NCI-H2227 (cell line): ENCODE results near the gene ADCY10.
A peak's percentile ranks its signal among the peaks of the same experiment; 100 is the strongest.
"Not testable (repeated sequence)": the region's sequence is repeated elsewhere in the genome, so short reads cannot be mapped to it uniquely, and the experiment has no call there.

ENCODE experiments used
- DNase-seq: peaks from one replicate; lab custom pipeline; 2025; ENCODE audit not compliant: unreplicated experiment; lab: John Stamatoyannopoulos, UW

The ADCY10 gene, protein sequence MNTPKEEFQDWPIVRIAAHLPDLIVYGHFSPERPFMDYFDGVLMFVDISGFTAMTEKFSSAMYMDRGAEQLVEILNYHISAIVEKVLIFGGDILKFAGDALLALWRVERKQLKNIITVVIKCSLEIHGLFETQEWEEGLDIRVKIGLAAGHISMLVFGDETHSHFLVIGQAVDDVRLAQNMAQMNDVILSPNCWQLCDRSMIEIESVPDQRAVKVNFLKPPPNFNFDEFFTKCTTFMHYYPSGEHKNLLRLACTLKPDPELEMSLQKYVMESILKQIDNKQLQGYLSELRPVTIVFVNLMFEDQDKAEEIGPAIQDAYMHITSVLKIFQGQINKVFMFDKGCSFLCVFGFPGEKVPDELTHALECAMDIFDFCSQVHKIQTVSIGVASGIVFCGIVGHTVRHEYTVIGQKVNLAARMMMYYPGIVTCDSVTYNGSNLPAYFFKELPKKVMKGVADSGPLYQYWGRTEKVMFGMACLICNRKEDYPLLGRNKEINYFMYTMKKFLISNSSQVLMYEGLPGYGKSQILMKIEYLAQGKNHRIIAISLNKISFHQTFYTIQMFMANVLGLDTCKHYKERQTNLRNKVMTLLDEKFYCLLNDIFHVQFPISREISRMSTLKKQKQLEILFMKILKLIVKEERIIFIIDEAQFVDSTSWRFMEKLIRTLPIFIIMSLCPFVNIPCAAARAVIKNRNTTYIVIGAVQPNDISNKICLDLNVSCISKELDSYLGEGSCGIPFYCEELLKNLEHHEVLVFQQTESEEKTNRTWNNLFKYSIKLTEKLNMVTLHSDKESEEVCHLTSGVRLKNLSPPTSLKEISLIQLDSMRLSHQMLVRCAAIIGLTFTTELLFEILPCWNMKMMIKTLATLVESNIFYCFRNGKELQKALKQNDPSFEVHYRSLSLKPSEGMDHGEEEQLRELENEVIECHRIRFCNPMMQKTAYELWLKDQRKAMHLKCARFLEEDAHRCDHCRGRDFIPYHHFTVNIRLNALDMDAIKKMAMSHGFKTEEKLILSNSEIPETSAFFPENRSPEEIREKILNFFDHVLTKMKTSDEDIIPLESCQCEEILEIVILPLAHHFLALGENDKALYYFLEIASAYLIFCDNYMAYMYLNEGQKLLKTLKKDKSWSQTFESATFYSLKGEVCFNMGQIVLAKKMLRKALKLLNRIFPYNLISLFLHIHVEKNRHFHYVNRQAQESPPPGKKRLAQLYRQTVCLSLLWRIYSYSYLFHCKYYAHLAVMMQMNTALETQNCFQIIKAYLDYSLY (N-terminal part only)

GRCh38 chr1:167913895-167914496 is at the start of gene ADCY10:
Gene ADCY10, minus strand, starts transcription at chr1:167914134. Its CDS starts 8,994 bp downstream, at chr1:167905140.
- DNase-seq: no peak

GRCh38 chr1:167957710-167958109 is 43.8 kb upstream of the ADCY10 start:
- no peak for DNase-seq

GRCh38 chr1:167955915-167956314 is 42.0 kb upstream of the ADCY10 start:
- DNase-seq: no peak

DNA sequence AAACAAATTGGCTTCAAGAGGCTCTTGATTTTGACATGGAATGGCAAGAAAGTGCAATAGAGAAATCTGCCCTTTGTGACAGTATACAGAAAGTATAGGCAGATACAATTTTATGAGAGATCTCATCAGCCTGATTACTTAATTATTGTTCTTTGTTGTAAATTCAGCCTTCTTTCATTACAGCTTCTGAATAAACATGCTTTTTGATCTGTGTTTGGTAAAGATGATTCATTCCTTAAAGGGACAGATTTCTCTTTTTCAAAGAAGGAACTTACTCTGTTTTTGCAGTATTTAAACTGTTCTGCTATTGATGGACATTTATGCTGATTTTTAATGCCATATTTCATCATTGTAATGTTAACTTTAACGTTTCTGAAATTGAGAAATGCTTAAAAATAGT is 36.6 kb upstream of the ADCY10 start:
- no peak for DNase-seq

- no peak for DNase-seq
Measured at GRCh38 chr1:167949785-167950184, 35.9 kb upstream of the ADCY10 start.

GRCh38 chr1:167947733-167948132 is 33.8 kb upstream of the ADCY10 start:
- DNase-seq: no peak

DNA sequence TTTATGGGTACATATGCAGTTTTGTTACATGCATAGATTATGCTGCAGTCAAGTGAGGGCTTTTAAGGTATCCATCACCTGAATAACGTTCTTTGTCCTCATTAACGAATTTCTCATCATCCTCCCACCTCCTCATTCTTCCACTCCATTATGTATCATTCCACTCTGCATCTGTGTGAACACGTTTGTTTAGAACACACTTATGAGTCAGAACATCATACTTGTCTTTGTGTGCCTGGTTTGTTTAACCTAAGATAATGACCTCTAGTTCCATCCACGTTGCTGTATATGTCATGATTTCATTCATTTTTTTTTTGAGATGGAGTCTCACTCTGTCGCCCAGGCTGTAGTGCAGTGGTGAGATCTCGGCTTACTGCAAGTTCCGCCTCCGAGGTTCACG is 29.6 kb upstream of the ADCY10 start:
- DNase-seq: no peak

DNA sequence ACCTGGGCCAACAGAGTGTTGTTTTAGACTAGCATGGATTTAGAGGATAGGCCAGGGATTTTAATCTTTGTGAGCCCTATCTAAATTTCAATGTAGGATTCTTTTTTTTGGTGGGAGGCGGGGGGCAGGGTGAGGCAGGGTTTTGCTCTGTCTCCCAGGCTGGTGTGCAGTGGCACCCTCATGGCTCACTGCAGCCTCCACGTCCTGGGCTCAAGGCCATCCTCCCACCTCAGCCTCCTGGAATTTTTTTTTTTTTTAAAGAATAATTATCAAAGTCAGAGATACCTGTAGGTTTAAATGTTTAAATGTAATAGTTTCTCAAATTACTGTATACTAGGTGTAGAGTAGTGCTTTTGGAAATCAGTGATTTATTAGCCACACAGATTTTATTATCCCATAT is 26.3 kb upstream of the ADCY10 start:
- no peak for DNase-seq

DNA sequence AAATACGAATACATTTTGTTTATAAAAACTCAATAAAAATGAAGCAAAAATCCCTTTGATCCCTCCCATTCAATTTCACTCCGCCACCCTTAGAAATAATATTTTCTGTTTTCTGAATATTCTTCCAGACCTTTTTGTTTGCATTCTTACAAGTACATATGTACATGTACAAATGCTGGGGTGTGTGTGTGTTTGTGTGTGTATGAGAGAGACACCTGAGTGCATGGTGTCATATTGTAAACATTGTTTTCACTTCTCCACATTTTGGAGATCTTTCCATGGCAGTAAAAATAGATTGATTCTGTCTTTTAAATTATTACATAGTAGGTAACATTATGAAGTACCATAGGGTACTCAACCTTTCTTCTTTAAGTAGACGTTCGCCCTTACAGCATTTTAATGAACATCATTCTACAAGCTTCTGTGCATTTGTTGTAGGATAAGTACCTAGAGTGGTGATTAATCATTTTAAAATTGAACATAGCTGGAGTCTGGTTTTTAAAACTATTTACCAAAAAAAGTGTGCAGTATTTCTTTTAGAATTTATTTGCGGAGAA is 24.2 kb upstream of the ADCY10 start:
- no peak for DNase-seq

DNA sequence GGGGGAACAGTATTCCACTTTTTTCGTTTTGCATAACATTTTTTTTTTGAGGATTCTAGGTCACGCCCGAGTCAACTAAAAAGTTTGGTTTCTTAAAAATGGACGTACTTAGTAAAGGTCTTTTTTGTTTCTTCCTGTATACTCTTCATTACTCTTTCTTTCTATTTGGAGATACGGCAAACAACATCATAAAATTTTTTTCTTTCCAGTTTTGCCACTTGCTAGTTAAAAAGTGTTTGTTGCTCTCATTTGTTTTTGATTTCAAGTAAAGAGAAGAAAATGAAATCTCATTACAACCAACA is 23.7 kb upstream of the ADCY10 start:
- DNase-seq: no peak

DNA sequence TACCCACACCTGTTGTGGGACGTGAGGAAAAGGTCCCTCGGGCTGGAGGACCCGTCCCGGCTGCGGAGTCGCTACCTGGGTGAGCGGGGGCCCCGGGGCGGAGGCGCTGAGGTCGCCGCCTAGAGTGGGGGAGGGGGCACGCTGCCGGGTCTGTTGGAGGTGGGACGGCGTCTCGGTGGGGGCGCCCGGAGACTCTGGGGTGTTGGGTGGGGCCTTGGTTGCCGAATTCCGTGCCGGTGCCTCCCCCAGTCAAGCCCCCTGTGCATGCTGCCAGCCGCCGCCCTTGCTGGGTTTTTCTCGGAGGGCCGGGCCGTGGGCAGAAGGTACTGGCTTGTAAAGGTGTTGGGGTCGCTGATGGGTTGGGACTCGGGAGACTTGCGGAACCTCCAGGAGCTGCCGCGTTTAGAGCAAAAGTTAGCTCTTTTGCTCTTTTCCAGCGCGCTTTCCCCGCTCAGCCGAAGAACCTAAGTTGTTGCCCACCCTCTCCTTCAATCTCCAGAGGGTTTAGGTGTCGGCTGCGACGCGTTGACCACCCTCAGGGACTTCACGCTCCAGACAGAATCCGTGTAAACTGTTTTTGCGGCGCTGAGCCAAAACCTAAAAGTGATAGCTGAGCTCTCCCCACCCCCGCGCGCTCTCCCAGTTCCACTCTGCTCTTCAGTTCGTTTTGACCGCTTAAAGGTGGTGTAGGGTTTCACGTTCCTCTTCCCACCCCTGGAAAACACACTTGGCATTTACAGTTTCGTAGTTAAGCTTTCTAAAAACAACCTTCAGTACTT is 23.2 kb upstream of the ADCY10 start, which contains the start of gene MPC2:
Gene MPC2, minus strand, starts transcription at position 143 of the 779 bp plus-strand sequence. CDS start 1,231 bp downstream, outside the sequence.
- DNase-seq: peak; percentile 62

DNA sequence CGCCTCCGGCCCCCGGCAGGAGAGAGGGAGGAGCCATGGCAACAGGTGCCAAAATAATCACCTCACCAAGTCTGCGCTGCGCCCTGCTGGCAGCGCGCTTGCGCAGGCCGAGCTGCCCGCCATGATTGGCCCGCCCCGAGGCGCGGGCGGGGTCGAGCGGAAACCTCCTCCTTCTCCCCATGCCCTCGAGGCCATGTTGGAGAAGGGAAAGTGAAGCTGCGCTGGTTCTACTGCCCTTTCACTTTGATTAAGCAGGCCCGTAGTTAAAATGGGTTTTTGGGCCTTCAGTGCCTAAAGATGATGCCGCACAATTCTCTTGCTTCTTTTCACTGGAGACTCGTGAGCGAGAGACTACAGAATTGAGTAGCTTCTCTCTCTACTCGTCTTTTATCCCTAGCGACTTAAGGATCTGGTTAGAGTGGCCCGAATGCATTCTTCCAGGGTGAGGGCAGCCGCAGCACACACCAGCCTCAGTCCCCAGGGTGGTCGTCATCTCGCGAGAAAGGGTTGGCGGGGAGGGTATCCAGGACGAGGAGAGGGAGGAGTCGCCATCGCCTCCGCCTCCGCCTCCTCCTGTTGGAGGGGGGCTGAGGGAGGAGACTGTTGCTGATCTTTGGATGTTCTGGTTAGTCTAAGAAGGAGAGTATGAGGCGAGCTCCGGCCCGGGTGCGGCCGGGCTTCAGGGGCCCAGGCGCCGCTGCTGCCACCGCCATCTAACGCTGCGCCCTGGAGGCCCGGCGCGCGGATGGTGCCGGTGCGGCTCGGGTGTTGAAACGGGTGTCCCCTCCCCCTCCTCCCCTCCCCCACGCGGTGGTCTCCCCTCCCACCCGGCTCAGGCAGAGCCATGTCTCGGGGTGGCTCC is 22.4 kb upstream of the ADCY10 start, which contains the start of gene DCAF6:
Gene DCAF6, plus strand, starts transcription at position 616 of the 862 bp plus-strand sequence. Its CDS starts 229 bp downstream, at position 845.
- peak; percentile 99 for DNase-seq

- DNase-seq: no peak
Measured at GRCh38 chr1:167935216-167936067, 21.5 kb upstream of the ADCY10 start.

- DNase-seq: no peak
Measured at GRCh38 chr1:167934426-167935215, 20.7 kb upstream of the ADCY10 start.

- DNase-seq: no peak
Measured at GRCh38 chr1:167933788-167934187, 19.9 kb upstream of the ADCY10 start.

DNA sequence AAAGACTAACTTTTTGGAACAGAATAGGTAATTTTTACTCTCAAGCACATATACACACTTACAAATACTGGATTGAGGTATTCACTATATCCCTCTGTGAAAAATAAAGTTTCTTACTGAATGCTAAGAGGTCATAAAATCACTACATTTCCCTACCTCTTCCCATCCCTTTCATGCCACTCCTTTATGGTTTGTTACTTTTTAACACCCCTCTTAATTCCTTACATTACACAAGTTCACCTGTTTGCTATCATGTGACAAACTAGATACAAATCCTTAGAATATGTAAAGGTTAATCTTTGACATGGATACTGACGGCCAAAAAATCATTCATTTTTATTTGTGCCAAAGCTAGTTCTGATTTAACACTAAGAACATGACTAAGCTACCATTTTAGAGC is 15.8 kb upstream of the ADCY10 start:
- no peak for DNase-seq

GRCh38 chr1:167928919-167929318 is 15.0 kb upstream of the ADCY10 start:
- DNase-seq: not testable (repeated sequence)
